Adipose tissue (tissue), 3 donors: ENCODE results near the gene CDC73. TPM values are rescaled to one million over a fixed set of nuclear protein-coding genes. Genes with fewer than 3 reads are reported as not detected.
"Not testable (repeated sequence)": the region's sequence is repeated elsewhere in the genome, so short reads cannot be mapped to it uniquely, and the experiment has no call there.

Experiments
- H3K27ac ChIP-seq: one replicate; pipeline ENCODE4 v1.5.1; 2013; ENCODE audit warnings: low read depth, low read length
- WGBS, 3 donors: extraction: QIAGEN DNeasy Blood & Tissue Kit; methylation state at CpG; one replicate each; pipeline ENCODE4 v1.1.7; 2013; 5-methylcytosine and 5-hydroxymethylcytosine counted together
- polyA plus RNA-seq, 3 donors: library from polyadenylated mRNA; stranded (reverse); fragments of 200-250 nt; gene quantifications; one replicate each; pipeline ENCODE4 v1.2.3, GENCODE V29; 2013
- donor health status: healthy with polysubstance abuse.
- donor health status: Bipolar disorder and iron deficiency.
- donor health status: healthy.

Gene CDC73
- polyA plus RNA-seq, 3 donors = 7.6 to 17.9 (median 12.9) TPM

- H3K27ac ChIP-seq = no peak overlapping the region
Measured at GRCh38 chr1:193260056-193260745, 138.4 kb downstream of the CDC73 start.

GRCh38 chr1:193260896-193261295 lies 139.1 kb downstream of the CDC73 start:
- H3K27ac ChIP-seq = no peak overlapping the region

More at GRCh38 chr1:193260056-193260745, 138.4 kb downstream of the CDC73 start:
- 75 to 85% (median 82%) methylated on average over 4 of the region's 4 CpGs for WGBS, 3 donors

- 91 to 97% (median 96%) methylated on average over 3 of the region's 3 CpGs for WGBS, 3 donors
Measured at GRCh38 chr1:193262661-193263060, 140.8 kb downstream of the CDC73 start.

GRCh38 chr1:193264313-193265065 lies 142.7 kb downstream of the CDC73 start:
- no peak overlapping the region for H3K27ac ChIP-seq
- 85 to 92% (median 90%) methylated on average over 4 of the region's 4 CpGs for WGBS, 3 donors

More at GRCh38 chr1:193262661-193263060, 140.8 kb downstream of the CDC73 start:
- H3K27ac ChIP-seq = no peak overlapping the region

- no peak overlapping the region for H3K27ac ChIP-seq
- 93 to 96% (median 95%) methylated on average over 1 of the region's 1 CpG for WGBS, 3 donors
Measured at GRCh38 chr1:193265716-193266115, 143.9 kb downstream of the CDC73 start.

GRCh38 chr1:193266794-193267193 lies 145.0 kb downstream of the CDC73 start:
- WGBS, 3 donors = 98 to 99% (median 98%) methylated on average over 7 of the region's 7 CpGs
- H3K27ac ChIP-seq = not testable (repeated sequence)

- H3K27ac ChIP-seq = no peak overlapping the region
- 89 to 92% (median 92%) methylated on average over 2 of the region's 2 CpGs for WGBS, 3 donors
Measured at GRCh38 chr1:193270996-193271395, 149.2 kb downstream of the CDC73 start.

- 92 to 93% (median 92%) methylated on average over 5 of the region's 5 CpGs for WGBS, 3 donors
- no peak overlapping the region for H3K27ac ChIP-seq
Measured at GRCh38 chr1:193275773-193276172, 153.9 kb downstream of the CDC73 start.

- WGBS, 3 donors = 92 to 97% (median 93%) methylated on average over 2 of the region's 2 CpGs
- H3K27ac ChIP-seq = no peak overlapping the region
Measured at GRCh38 chr1:193278968-193279367, 157.1 kb downstream of the CDC73 start.

- H3K27ac ChIP-seq = no peak overlapping the region
- 81 to 87% (median 81%) methylated on average over 1 of the region's 1 CpG for WGBS, 3 donors
Measured at GRCh38 chr1:193281894-193282293, 160.1 kb downstream of the CDC73 start.

- H3K27ac ChIP-seq = no peak overlapping the region
- 73 to 89% (median 83%) methylated on average over 1 of the region's 1 CpG for WGBS, 3 donors
Measured at GRCh38 chr1:193283016-193283415, 161.2 kb downstream of the CDC73 start.

- no peak overlapping the region for H3K27ac ChIP-seq
Measured at GRCh38 chr1:193284219-193284618, 162.4 kb downstream of the CDC73 start.

- H3K27ac ChIP-seq = no peak overlapping the region
Measured at GRCh38 chr1:193285641-193286040, 163.8 kb downstream of the CDC73 start.

- H3K27ac ChIP-seq = not testable (repeated sequence)
- 79 to 87% (median 84%) methylated on average over 2 of the region's 2 CpGs for WGBS, 3 donors
Measured at GRCh38 chr1:193288548-193289080, 166.8 kb downstream of the CDC73 start.

- H3K27ac ChIP-seq = no peak overlapping the region
Measured at GRCh38 chr1:193293726-193294125, 171.9 kb downstream of the CDC73 start.

GRCh38 chr1:193299038-193299437 lies 177.2 kb downstream of the CDC73 start:
- WGBS, 3 donors = 68 to 83% (median 72%) methylated on average over 1 of the region's 1 CpG
- H3K27ac ChIP-seq = no peak overlapping the region

More at GRCh38 chr1:193293726-193294125, 171.9 kb downstream of the CDC73 start:
- 79 to 87% (median 84%) methylated on average over 2 of the region's 2 CpGs for WGBS, 3 donors

- H3K27ac ChIP-seq = no peak overlapping the region
- WGBS, 3 donors = 73 to 79% (median 75%) methylated on average over 2 of the region's 2 CpGs
Measured at GRCh38 chr1:193301746-193302145, 179.9 kb downstream of the CDC73 start.

GRCh38 chr1:193303849-193304248 lies 182.0 kb downstream of the CDC73 start:
- WGBS, 3 donors = 80 to 86% (median 83%) methylated on average over 1 of the region's 1 CpG
- no peak overlapping the region for H3K27ac ChIP-seq
